NCI-H345 treated with DMSO at 0.1 percent for 48 hours (cell line): Measurements from ENCODE around the gene B4GALNT1.

ENCODE experiments used
- DNase-seq: peaks from one replicate; lab custom pipeline; 2025; ENCODE audit not compliant: unreplicated experiment; lab: John Stamatoyannopoulos, UW

B4GALNT1 gene

GRCh38 chr12:57609781-57610553 is 23.0 kb downstream of the B4GALNT1 start:
- DNase-seq, result no peak

GRCh38 chr12:57609101-57609780 is 23.8 kb downstream of the B4GALNT1 start:
- DNase-seq, result no peak

- DNase-seq, result no peak
Observed at GRCh38 chr12:57607958-57608663, 24.9 kb downstream of the B4GALNT1 start.

- DNase-seq, result no peak
Observed at GRCh38 chr12:57606821-57607220, 26.2 kb downstream of the B4GALNT1 start.

GRCh38 chr12:57606399-57606798 is 26.6 kb downstream of the B4GALNT1 start:
- no peak for DNase-seq

GRCh38 chr12:57605811-57606311 is 27.1 kb downstream of the B4GALNT1 start:
- no peak for DNase-seq

GRCh38 chr12:57604992-57605810 is 27.8 kb downstream of the B4GALNT1 start:
- DNase-seq, result no peak

GRCh38 chr12:57604454-57604991 is 28.5 kb downstream of the B4GALNT1 start, which contains the start of gene DTX3:
Gene DTX3 (plus strand): TSS chr12:57604824. CDS start chr12:57606518, 1,694 bp downstream.
- DNase-seq, result peak; percentile 64

GRCh38 chr12:57603815-57604453 is 29.1 kb downstream of the B4GALNT1 start:
- no peak for DNase-seq

- DNase-seq, result no peak
Observed at GRCh38 chr12:57603324-57603723, 29.7 kb downstream of the B4GALNT1 start.

GRCh38 chr12:57602544-57602943 is 30.5 kb downstream of the B4GALNT1 start:
- no peak for DNase-seq

- DNase-seq, result no peak
Observed at GRCh38 chr12:57600395-57600794, 32.6 kb downstream of the B4GALNT1 start.

GRCh38 chr12:57593187-57593586 is 39.8 kb downstream of the B4GALNT1 start:
- DNase-seq, result no peak

GRCh38 chr12:57592551-57593165 is 40.3 kb downstream of the B4GALNT1 start:
- no peak for DNase-seq

GRCh38 chr12:57591782-57592325 is 41.1 kb downstream of the B4GALNT1 start:
- DNase-seq, result no peak

GRCh38 chr12:57590864-57591781 is 41.9 kb downstream of the B4GALNT1 start, which contains the start of gene PIP4K2C:
Gene PIP4K2C (plus strand): TSS chr12:57591192. CDS start chr12:57591290, 98 bp downstream.
- peak; percentile 72 for DNase-seq

GRCh38 chr12:57590479-57590863 is 42.5 kb downstream of the B4GALNT1 start:
- DNase-seq, result no peak
